ENCODE data around the gene FXR2. TPM values are rescaled to one million over a fixed set of nuclear protein-coding genes. Genes with fewer than 3 reads are reported as not detected.

FXR2 gene
- total and polyA plus RNA-seq, 4 donors = 29.0 to 31.1 (median 30.0) TPM

GRCh38 chr17:7562208-7562605 lies 52.5 kb downstream of the FXR2 start:
- Histone ChIP-seq H3K27ac (ENCODE audit: low read depth in 1 of 2, low read length in 1 of 2) (peak overlapping the region; percentile 95 to 97), H3K36me3 (ENCODE audit: control insufficient read depth in 4 of 4, insufficient read depth in 4 of 4, low read length in 4 of 4) (peaks cover 9 to 29% (median 23%) of the 10 kb centered on the region in 4 donors), H3K4me1 (ENCODE audit: control insufficient read depth in 5 of 5, insufficient read depth in 5 of 5, low read length in 5 of 5) (peaks cover 0 to 47% (median 27%) of the 10 kb centered on the region in 5 donors), H3K4me3 (peak overlapping the region; percentile 79), H3K27me3 (ENCODE audit: control insufficient read depth in 3 of 3, insufficient read depth in 3 of 3, low read length in 2 of 3) (no peaks in the 10 kb centered on the region), H3K9me3 (ENCODE audit: control insufficient read depth in 4 of 4, insufficient read depth in 3 of 4, low read length in 3 of 4) (no peaks in the 10 kb centered on the region), H3K9ac (ENCODE audit: insufficient read depth in 1 of 2, low read length in 2 of 2) (peak overlapping the region; percentile 77 to 81)
- no peak for ATAC-seq (ENCODE audit: insufficient read depth, low FRiP score)
- TF ChIP-seq CTCF (IDR thresholded peaks at IDR 0.05; ENCODE audit: control extremely low read depth, extremely low read depth) = no peak
- DNase-seq = no peak
- 0 to 1% methylated on average over 28 of the region's 28 CpGs for WGBS, 2 donors

- peak; percentile 92 to 96 (median 94) for DNase-seq
- H3K36me3 ChIP-seq (ENCODE audit: control insufficient read depth in 4 of 4, insufficient read depth in 4 of 4, low read length in 4 of 4) = peaks cover 4 to 27% (median 21%) of the 10 kb centered on the region in 4 donors
- ATAC-seq (ENCODE audit: insufficient read depth, low FRiP score) = peak; percentile 79
- TF ChIP-seq CTCF (IDR thresholded peaks at IDR 0.05; ENCODE audit: control extremely low read depth, extremely low read depth) = no peak
- H3K4me3 ChIP-seq = peak within 1 kb of the TSS; percentile 79
- peaks cover 0 to 50% (median 27%) of the 10 kb centered on the region in 5 donors for H3K4me1 ChIP-seq (ENCODE audit: control insufficient read depth in 5 of 5, insufficient read depth in 5 of 5, low read length in 5 of 5)
- WGBS, 2 donors = 0 to 1% methylated on average over 67 to 82 of the region's 82 CpGs
- H3K27ac ChIP-seq (ENCODE audit: low read depth in 1 of 2, low read length in 1 of 2) = peak within 1 kb of the TSS; percentile 95 to 97
- H3K9me3 ChIP-seq (ENCODE audit: control insufficient read depth in 4 of 4, insufficient read depth in 3 of 4, low read length in 3 of 4) = no peaks in the 10 kb centered on the region
- H3K9ac ChIP-seq (ENCODE audit: insufficient read depth in 1 of 2, low read length in 2 of 2) = peak within 1 kb of the TSS; percentile 77 to 95
- no peaks in the 10 kb centered on the region for H3K27me3 ChIP-seq (ENCODE audit: control insufficient read depth in 3 of 3, insufficient read depth in 3 of 3, low read length in 2 of 3)
Measured at GRCh38 chr17:7561589-7562207, 53.0 kb downstream of the FXR2 start, which contains the start of gene SENP3. SENP3 (plus strand) TSS chr17:7561919; CDS start chr17:7563077, 1,158 bp downstream.

GRCh38 chr17:7561028-7561575 lies 53.6 kb downstream of the FXR2 start:
- 0 to 1% methylated on average over 30 to 32 of the region's 32 CpGs for WGBS, 2 donors
- Histone ChIP-seq H3K27ac (ENCODE audit: low read depth in 1 of 2, low read length in 1 of 2) (peak overlapping the region; percentile 95 to 97), H3K4me1 (ENCODE audit: control insufficient read depth in 5 of 5, insufficient read depth in 5 of 5, low read length in 5 of 5) (peaks cover 0 to 50% (median 27%) of the 10 kb centered on the region in 5 donors), H3K36me3 (ENCODE audit: control insufficient read depth in 4 of 4, insufficient read depth in 4 of 4, low read length in 4 of 4) (peaks cover 4 to 28% (median 20%) of the 10 kb centered on the region in 4 donors), H3K27me3 (ENCODE audit: control insufficient read depth in 3 of 3, insufficient read depth in 3 of 3, low read length in 2 of 3) (no peaks in the 10 kb centered on the region), H3K9me3 (ENCODE audit: control insufficient read depth in 4 of 4, insufficient read depth in 3 of 4, low read length in 3 of 4) (no peaks in the 10 kb centered on the region), H3K9ac (ENCODE audit: insufficient read depth in 1 of 2, low read length in 2 of 2) (peak overlapping the region; percentile 53 to 95), H3K4me3 (peak overlapping the region; percentile 79)
- TF ChIP-seq CTCF (IDR thresholded peaks at IDR 0.05; ENCODE audit: control extremely low read depth, extremely low read depth) = peak; percentile 84
- DNase-seq (peak; percentile 93 to 95 (median 94)), ATAC-seq (ENCODE audit: insufficient read depth, low FRiP score) (peak; percentile 55)

Data from lung (tissue), 12 donors.